ENCODE data around the gene CD151. TPM values are rescaled to one million over a fixed set of nuclear protein-coding genes. Genes with fewer than 3 reads are reported as not detected.

Gene CD151
- total RNA-seq, 6 donors from 2014 or later = 179 to 545 (median 421) TPM

- 84 to 92% methylated on average over 4 to 7 of the region's 8 CpGs for WGBS, 2 donors
- no peaks in the 10 kb centered on the region for H3K4me1 ChIP-seq
- H3K9me3 ChIP-seq = no peaks in the 10 kb centered on the region
- DNase-seq (peak in 1 of 2 donors; percentile 68), ATAC-seq (ENCODE audit: low FRiP score in 2 of 2) (no peak)
- TF ChIP-seq EP300 (IDR thresholded peaks at IDR 0.05) = no peak
- no peak for TF ChIP-seq CTCF (IDR thresholded peaks at IDR 0.05)
- TF ChIP-seq POLR2A (IDR thresholded peaks at IDR 0.05) = no peak
- TF ChIP-seq POLR2AphosphoS5 (IDR thresholded peaks at IDR 0.05) = no peak
- no peaks in the 10 kb centered on the region for H3K27me3 ChIP-seq
- no peak overlapping the region for H3K4me3 ChIP-seq
- H3K36me3 ChIP-seq = peaks cover 0 to 39% (median 26%) of the 10 kb centered on the region in 4 donors
- no peak overlapping the region for H3K27ac ChIP-seq
Measured at GRCh38 chr11:870418-870817, 37.7 kb downstream of the CD151 start.

GRCh38 chr11:871472-871871 lies 38.7 kb downstream of the CD151 start:
- 86% methylated on average over 7 of the region's 9 CpGs; no CpG with 5 or more reads in 1 of the 2 donors for WGBS, 2 donors

GRCh38 chr11:872799-873198 lies 40.0 kb downstream of the CD151 start:
- no peak overlapping the region for H3K27ac ChIP-seq
- no peak for ATAC-seq (ENCODE audit: low FRiP score in 2 of 2)
- WGBS, 2 donors = 89 to 99% methylated on average over 7 of the region's 9 CpGs

More at GRCh38 chr11:871472-871871, 38.7 kb downstream of the CD151 start:
- peaks cover 0 to 29% (median 16%) of the 10 kb centered on the region in 4 donors for H3K36me3 ChIP-seq
- H3K27ac ChIP-seq = no peak overlapping the region
- ATAC-seq (ENCODE audit: low FRiP score in 2 of 2) (no peak), DNase-seq (peak in 1 of 2 donors; percentile 77)
- no peaks in the 10 kb centered on the region for H3K27me3 ChIP-seq
- H3K4me3 ChIP-seq = no peak overlapping the region
- no peaks in the 10 kb centered on the region for H3K9me3 ChIP-seq
- TF ChIP-seq CTCF (IDR thresholded peaks at IDR 0.05) (no peak), EP300 (IDR thresholded peaks at IDR 0.05) (no peak), POLR2A (IDR thresholded peaks at IDR 0.05) (no peak), POLR2AphosphoS5 (IDR thresholded peaks at IDR 0.05) (no peak)
- H3K4me1 ChIP-seq = no peaks in the 10 kb centered on the region

GRCh38 chr11:873706-874105 lies 41.0 kb downstream of the CD151 start:
- DNase-seq (no peak), ATAC-seq (ENCODE audit: low FRiP score in 2 of 2) (no peak)
- H3K4me3 ChIP-seq = no peak overlapping the region
- H3K27me3 ChIP-seq = no peaks in the 10 kb centered on the region
- TF ChIP-seq POLR2A (IDR thresholded peaks at IDR 0.05) = no peak
- no peak for TF ChIP-seq EP300 (IDR thresholded peaks at IDR 0.05)
- TF ChIP-seq POLR2AphosphoS5 (IDR thresholded peaks at IDR 0.05) = no peak
- TF ChIP-seq CTCF (IDR thresholded peaks at IDR 0.05) = no peak
- no peak overlapping the region for H3K27ac ChIP-seq
- peaks cover 0 to 13% (median 6%) of the 10 kb centered on the region in 4 donors for H3K36me3 ChIP-seq
- H3K9me3 ChIP-seq = no peaks in the 10 kb centered on the region
- WGBS, 2 donors = 67 to 80% methylated on average over 12 of the region's 12 CpGs
- no peaks in the 10 kb centered on the region for H3K4me1 ChIP-seq

More at GRCh38 chr11:872799-873198, 40.0 kb downstream of the CD151 start:
- TF ChIP-seq EP300 (IDR thresholded peaks at IDR 0.05) (no peak), CTCF (IDR thresholded peaks at IDR 0.05) (no peak), POLR2A (IDR thresholded peaks at IDR 0.05) (no peak), POLR2AphosphoS5 (IDR thresholded peaks at IDR 0.05) (no peak)
- no peaks in the 10 kb centered on the region for H3K9me3 ChIP-seq
- H3K4me1 ChIP-seq = no peaks in the 10 kb centered on the region
- no peaks in the 10 kb centered on the region for H3K27me3 ChIP-seq
- H3K36me3 ChIP-seq = peaks cover 0 to 21% (median 8%) of the 10 kb centered on the region in 4 donors
- DNase-seq = peak in 1 of 2 donors; percentile 53
- no peak overlapping the region for H3K4me3 ChIP-seq

- DNase-seq (no peak), ATAC-seq (ENCODE audit: low FRiP score in 2 of 2) (no peak)
- TF ChIP-seq CTCF (IDR thresholded peaks at IDR 0.05) = no peak
- TF ChIP-seq POLR2A (IDR thresholded peaks at IDR 0.05) = no peak
- TF ChIP-seq EP300 (IDR thresholded peaks at IDR 0.05) = no peak
- TF ChIP-seq POLR2AphosphoS5 (IDR thresholded peaks at IDR 0.05) = no peak
- Histone ChIP-seq H3K4me3 (no peak overlapping the region), H3K36me3 (peaks cover 0 to 12% (median 4%) of the 10 kb centered on the region in 4 donors), H3K27ac (no peak overlapping the region), H3K27me3 (no peaks in the 10 kb centered on the region), H3K4me1 (no peaks in the 10 kb centered on the region), H3K9me3 (no peaks in the 10 kb centered on the region)
- 93 to 96% methylated on average over 7 to 15 of the region's 16 CpGs for WGBS, 2 donors
Measured at GRCh38 chr11:875203-875602, 42.5 kb downstream of the CD151 start.
